NCI-H526 (cell line): ENCODE measurements around the gene ITIH1.

Experiments used
- DNase-seq, 2 experiments: peaks; one replicate each; lab custom pipeline; 2025; lab: John Stamatoyannopoulos, UW

ITIH1 gene

DNA sequence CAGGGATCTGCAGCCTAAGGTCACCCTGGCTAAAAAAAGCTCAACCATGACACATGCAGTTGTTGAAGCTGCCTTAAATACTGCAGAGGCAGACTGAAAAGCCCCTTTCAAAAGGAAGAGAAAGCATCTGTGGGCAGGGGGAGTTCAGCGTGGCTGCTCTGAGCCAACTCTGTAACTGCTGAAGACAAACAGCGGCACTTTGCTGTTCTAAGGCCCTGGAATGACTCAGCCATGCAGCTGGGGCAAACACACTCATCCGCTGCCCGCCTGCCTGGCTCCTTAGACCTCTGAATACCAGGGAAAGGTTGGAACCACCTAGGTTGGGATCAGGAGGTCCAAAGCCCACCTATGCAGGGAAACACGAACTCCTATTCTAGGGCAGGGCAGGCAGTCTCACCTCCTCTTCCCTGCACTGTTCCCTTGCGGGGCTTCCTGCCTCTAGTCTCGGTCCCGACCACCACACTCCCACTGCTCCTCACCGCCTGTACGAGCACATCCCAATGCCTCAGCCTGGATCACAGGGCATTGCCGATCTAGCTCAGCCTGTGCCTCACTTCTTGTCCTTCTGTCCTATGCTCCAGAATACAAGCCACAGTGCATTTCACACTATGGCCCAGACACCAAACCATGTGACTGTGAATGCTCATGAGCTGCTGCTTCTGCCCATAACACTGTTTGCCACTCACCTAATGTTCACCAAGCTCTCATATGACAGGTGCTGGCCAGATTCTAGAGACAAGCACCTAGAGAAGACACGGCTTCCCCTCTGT is 64.0 kb downstream of the ITIH1 start:
- no peak for DNase-seq
